Measurements from ENCODE around the gene SCFD1. TPM values are rescaled to one million over a fixed set of nuclear protein-coding genes. Genes with fewer than 3 reads are reported as not detected.

Gene SCFD1
- total and polyA plus RNA-seq, 10 of the 15 experiments (the other 5 are each of a cell fraction or from before 2014, with no cell fraction given), result 61.5 to 98.4 (median 82.5) TPM

GRCh38 chr14:30621940-30622830 is at the start of gene SCFD1 (continued):
- TF ChIP-seq CHD2 (IDR thresholded peaks at IDR 0.05; ENCODE audit: borderline replicate concordance, low read depth, low read length), result peak; percentile 62
- peak; percentile 35; the same call in 1 of the 2 replicates for TF ChIP-seq REST (IDR thresholded peaks at IDR 0.05; ENCODE audit: low read depth, low read length)
- peak; percentile 66 for TF ChIP-seq MTA2 (IDR thresholded peaks at IDR 0.05; ENCODE audit: low read depth)
- peak; percentile 65 for TF ChIP-seq BACH1 (IDR thresholded peaks at IDR 0.05; ENCODE audit: borderline replicate concordance)
- TF ChIP-seq STAT3 (IDR thresholded peaks at IDR 0.05; ENCODE audit: low read depth, low read length), result no peak
- no peak for TF ChIP-seq MEF2A (IDR thresholded peaks at IDR 0.05; ENCODE audit: insufficient read depth, low read depth, low read length)
- no peak for TF ChIP-seq ZNF592 (IDR thresholded peaks at IDR 0.05)
- peak; percentile 3 for TF ChIP-seq PBX3 (IDR thresholded peaks at IDR 0.05; ENCODE audit: insufficient replicate concordance, low read depth, low read length)
- peak; percentile 79 for TF ChIP-seq NBN (IDR thresholded peaks at IDR 0.05)
- TF ChIP-seq SRF (IDR thresholded peaks at IDR 0.05; ENCODE audit: low read depth in 2 of 2, low read length in 2 of 2), result 0 out of 4 replicates have a peak, but pooled peaks of 1 of the 2 experiments have one; percentile 53
- no peak for TF ChIP-seq SIX5 (IDR thresholded peaks at IDR 0.05; ENCODE audit: low read depth, low read length, severe bottlenecking)
- TF ChIP-seq TBL1XR1 (IDR thresholded peaks at IDR 0.05; ENCODE audit: low read depth, low read length), result 0 out of 2 replicates have a peak, but pooled peaks have one; percentile 20
- TF ChIP-seq CUX1 (IDR thresholded peaks at IDR 0.05; ENCODE audit: insufficient replicate concordance, low read depth, low read length), result no peak
- TF ChIP-seq KLF5 (IDR thresholded peaks at IDR 0.05; ENCODE audit: partially characterized antibody), result peak; percentile 67
